Measurements from ENCODE around the gene EMID1. TPM values are rescaled to one million over a fixed set of nuclear protein-coding genes. Genes with fewer than 3 reads are reported as not detected.
A peak's percentile ranks its signal among the peaks of the same experiment; 100 is the strongest.

The EMID1 gene
- total and polyA plus RNA-seq, 10 donors: 18.5 to 90.3 (median 61.2) TPM

DNA sequence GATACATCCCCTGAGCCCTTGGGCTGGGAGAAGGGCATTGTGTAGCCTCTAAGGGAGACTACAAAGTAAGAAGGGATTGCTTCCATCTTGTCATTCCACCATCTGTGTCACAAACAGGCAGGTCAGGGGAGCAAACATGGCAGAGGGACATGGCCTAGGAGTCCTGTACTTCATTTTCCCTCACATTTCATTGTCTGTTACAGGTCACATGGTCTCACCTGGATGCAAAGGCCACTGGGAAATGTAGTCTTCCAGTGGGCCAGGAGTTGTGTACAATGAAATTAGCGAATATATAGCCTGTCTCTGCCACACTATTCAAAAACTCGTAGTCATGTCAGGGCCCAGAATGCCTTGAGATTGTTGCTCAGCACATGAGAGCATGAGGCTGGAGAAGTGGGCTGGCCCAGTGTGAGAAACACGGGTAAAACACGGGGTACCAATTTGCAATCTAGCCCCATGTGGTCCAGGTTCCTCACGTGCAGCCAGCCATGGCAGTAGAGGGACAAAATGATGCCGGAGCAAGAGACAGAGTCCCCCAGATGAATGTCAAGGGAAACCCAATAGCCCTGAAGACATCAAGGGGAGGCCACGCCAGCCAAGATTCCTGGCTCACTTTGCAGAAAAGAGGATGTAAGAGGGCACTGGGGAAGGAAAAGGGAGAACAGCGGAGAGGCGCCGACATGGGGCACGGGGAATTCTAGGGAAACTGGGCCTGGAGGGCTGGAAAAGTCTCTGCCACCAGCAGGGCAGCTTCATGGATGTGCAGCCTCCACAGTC, 47.7 kb upstream of the EMID1 start:
- H3K36me3 ChIP-seq: no peaks in the 10 kb centered on the region
- no peak overlapping the region for H3K27ac ChIP-seq
- DNase-seq: peak; percentile 41
- no peaks in the 10 kb centered on the region for H3K9me3 ChIP-seq
- TF ChIP-seq POLR2A (IDR thresholded peaks at IDR 0.05): no peak
- no peak for TF ChIP-seq POLR2AphosphoS5 (IDR thresholded peaks at IDR 0.05)
- TF ChIP-seq, protein P1, sequence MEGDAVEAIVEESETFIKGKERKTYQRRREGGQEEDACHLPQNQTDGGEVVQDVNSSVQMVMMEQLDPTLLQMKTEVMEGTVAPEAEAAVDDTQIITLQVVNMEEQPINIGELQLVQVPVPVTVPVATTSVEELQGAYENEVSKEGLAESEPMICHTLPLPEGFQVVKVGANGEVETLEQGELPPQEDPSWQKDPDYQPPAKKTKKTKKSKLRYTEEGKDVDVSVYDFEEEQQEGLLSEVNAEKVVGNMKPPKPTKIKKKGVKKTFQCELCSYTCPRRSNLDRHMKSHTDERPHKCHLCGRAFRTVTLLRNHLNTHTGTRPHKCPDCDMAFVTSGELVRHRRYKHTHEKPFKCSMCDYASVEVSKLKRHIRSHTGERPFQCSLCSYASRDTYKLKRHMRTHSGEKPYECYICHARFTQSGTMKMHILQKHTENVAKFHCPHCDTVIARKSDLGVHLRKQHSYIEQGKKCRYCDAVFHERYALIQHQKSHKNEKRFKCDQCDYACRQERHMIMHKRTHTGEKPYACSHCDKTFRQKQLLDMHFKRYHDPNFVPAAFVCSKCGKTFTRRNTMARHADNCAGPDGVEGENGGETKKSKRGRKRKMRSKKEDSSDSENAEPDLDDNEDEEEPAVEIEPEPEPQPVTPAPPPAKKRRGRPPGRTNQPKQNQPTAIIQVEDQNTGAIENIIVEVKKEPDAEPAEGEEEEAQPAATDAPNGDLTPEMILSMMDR (IDR thresholded peaks at IDR 0.05 in 8 of 11, conservative IDR thresholded peaks at IDR 0.05 in 3 of 11): no peak
- no peak overlapping the region for H3K4me3 ChIP-seq
- H3K4me1 ChIP-seq: peaks cover 0 to 24% (median 20%) of the 10 kb centered on the region in 6 donors
- 85 to 98% (median 92%) methylated on average over 11 of the region's 11 CpGs for WGBS, 5 donors
- peaks cover 0 to 45% (median 0%) of the 10 kb centered on the region in 7 donors for H3K27me3 ChIP-seq (replicated peaks in 1 of 7)
- intact Hi-C loops (cut with DNase I; ENCODE audit: low total_unique reads): no loop called here

DNA sequence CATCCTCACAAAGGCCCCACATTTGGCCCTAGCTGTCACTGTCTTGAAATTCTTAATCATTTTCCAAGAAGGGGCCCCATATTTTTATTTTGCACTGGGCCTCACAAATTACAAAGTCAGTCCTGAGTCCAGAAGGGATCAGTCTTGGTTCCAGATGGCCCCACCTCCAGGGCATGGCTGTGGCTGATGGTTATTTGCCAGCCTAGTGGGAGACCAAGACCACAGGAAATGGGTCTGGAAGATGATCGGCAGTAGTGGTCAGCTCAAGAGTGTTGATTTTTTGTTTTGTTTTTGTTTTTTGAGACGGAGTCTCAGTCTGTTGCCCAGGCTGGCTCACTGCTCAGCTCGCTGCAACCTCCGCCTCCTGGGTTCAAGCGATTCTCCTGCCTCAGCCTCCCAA, 47.1 kb upstream of the EMID1 start:
- Histone ChIP-seq H3K4me3 (no peak overlapping the region), H3K9me3 (no peaks in the 10 kb centered on the region), H3K36me3 (no peaks in the 10 kb centered on the region), H3K27me3 (replicated peaks in 1 of 7) (peaks cover 0 to 39% (median 0%) of the 10 kb centered on the region in 7 donors), H3K27ac (no peak overlapping the region), H3K4me1 (peaks cover 0 to 18% (median 14%) of the 10 kb centered on the region in 6 donors)
- TF ChIP-seq POLR2A (IDR thresholded peaks at IDR 0.05) (no peak), POLR2AphosphoS5 (IDR thresholded peaks at IDR 0.05) (no peak)
- TF ChIP-seq, protein P1 (IDR thresholded peaks at IDR 0.05 in 8 of 11, conservative IDR thresholded peaks at IDR 0.05 in 3 of 11): no peak
- 73 to 91% (median 80%) methylated on average over 5 of the region's 5 CpGs for WGBS, 5 donors
- intact Hi-C loops (cut with DNase I; ENCODE audit: low total_unique reads): no loop called here
- DNase-seq: peak; percentile 12

DNA sequence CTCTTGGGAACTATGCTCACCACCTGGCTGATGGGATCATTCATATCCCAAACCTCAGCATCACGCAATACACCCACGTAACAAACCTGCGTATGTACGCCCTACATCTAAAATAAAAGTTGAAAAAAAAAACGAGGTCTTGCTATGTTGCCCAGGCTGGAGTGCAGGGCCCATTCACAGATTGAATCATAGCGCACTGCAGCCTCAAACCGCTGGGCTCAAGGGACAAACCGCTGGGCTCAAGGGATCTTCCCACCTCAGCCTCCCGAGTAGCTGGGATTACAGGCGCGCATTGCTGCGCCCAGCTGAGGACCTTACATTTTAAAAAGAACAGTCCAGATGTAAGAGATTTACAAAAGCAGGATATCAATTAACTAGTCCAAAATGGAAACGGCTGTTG, 41.9 kb upstream of the EMID1 start:
- Histone ChIP-seq H3K27ac (no peak overlapping the region), H3K9me3 (no peaks in the 10 kb centered on the region), H3K27me3 (replicated peaks in 1 of 7) (peaks cover 0 to under 1% (median 0%) of the 10 kb centered on the region in 7 donors), H3K4me1 (peaks cover 0 to 32% (median 16%) of the 10 kb centered on the region in 6 donors), H3K4me3 (no peak overlapping the region), H3K36me3 (no peaks in the 10 kb centered on the region)
- peak; percentile 18 for DNase-seq
- TF ChIP-seq, protein P1 (IDR thresholded peaks at IDR 0.05 in 8 of 11, conservative IDR thresholded peaks at IDR 0.05 in 3 of 11): no peak
- TF ChIP-seq POLR2A (IDR thresholded peaks at IDR 0.05): no peak
- no peak for TF ChIP-seq POLR2AphosphoS5 (IDR thresholded peaks at IDR 0.05)
- intact Hi-C loops (cut with DNase I; ENCODE audit: low total_unique reads): no loop called here
- 86 to 95% (median 93%) methylated on average over 13 of the region's 13 CpGs for WGBS, 5 donors

DNA sequence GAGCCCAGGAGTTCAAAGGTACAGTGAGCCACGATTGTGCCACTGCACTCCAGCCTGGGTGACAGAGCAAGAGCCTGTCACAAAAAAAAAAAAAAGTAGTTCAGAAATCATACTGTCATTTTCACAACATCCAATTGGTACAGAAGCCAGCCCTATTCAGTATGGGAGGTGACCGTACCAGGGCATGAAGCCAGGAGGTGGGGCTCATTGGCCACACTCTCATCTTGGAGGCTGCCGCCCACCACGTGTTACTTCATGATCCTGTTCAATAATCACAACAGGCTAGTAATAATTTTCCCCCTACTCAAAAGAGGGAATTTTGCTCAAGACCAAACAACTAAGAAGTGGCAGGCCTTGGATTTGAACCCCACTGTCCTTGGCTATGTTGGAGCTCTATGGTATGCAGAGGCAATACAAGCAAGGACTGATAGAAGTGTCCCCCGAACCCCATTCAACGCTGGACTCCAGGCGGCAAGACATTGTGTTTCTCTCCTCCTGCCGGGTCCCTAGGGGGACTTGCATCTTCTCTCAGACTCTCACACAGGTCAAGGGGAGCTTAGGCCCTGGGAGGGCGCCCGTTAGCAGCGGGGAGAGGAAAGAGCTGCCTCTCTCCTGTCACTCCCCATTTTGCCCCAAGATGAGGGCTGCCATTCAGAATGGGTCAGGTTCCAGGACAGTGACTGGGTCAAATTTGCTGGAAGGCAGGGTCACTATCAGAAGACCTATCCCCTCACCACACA, 40.2 kb upstream of the EMID1 start:
- Histone ChIP-seq H3K27me3 (replicated peaks in 1 of 7) (peaks cover 0 to 9% (median 0%) of the 10 kb centered on the region in 7 donors), H3K4me3 (no peak overlapping the region), H3K27ac (no peak overlapping the region), H3K9me3 (no peaks in the 10 kb centered on the region), H3K36me3 (no peaks in the 10 kb centered on the region), H3K4me1 (peaks cover 0 to 35% (median 16%) of the 10 kb centered on the region in 6 donors)
- TF ChIP-seq POLR2AphosphoS5 (IDR thresholded peaks at IDR 0.05): no peak
- TF ChIP-seq, protein P1 (IDR thresholded peaks at IDR 0.05 in 8 of 11, conservative IDR thresholded peaks at IDR 0.05 in 3 of 11): no peak
- TF ChIP-seq POLR2A (IDR thresholded peaks at IDR 0.05): no peak
- intact Hi-C loops (cut with DNase I; ENCODE audit: low total_unique reads): no loop called here
- WGBS, 5 donors: 79 to 90% (median 85%) methylated on average over 11 of the region's 11 CpGs
- DNase-seq: peak; percentile 35

All from spleen (tissue), 11 donors.